Panc1 (cell line): ENCODE data around the gene ZNF521.

Experiments used
- CTCF ChIP-seq: fragments of 450-650 bp; IDR thresholded peaks from 2 replicates; pipeline ENCODE4 v1.5.1; 2017; ENCODE audit warnings: mild to moderate bottlenecking
- POLR2AphosphoS5 ChIP-seq: IDR thresholded peaks from 2 replicates; pipeline ENCODE4 v1.6.1; 2012; ENCODE audit warnings: mild to moderate bottlenecking, low read depth, low read length, moderate library complexity

GRCh38 chr18:25223211-25223610, 128.8 kb downstream of the ZNF521 start:
- TF ChIP-seq CTCF = no peak
- no peak for TF ChIP-seq POLR2AphosphoS5
